CD4-positive, alpha-beta T cell treated with Interleukin-2 at 100 ng/mL for 4 hours (primary cell): ENCODE measurements around the gene SMYD3.
"Not testable (repeated sequence)": the region's sequence is repeated elsewhere in the genome, so short reads cannot be mapped to it uniquely, and the experiment has no call there.

Source experiments
- DNase-seq: peaks from one replicate; pipeline ENCODE4 v3.0.0-alpha.2; 2020; ENCODE audit warnings: low spot score

SMYD3 gene

DNA sequence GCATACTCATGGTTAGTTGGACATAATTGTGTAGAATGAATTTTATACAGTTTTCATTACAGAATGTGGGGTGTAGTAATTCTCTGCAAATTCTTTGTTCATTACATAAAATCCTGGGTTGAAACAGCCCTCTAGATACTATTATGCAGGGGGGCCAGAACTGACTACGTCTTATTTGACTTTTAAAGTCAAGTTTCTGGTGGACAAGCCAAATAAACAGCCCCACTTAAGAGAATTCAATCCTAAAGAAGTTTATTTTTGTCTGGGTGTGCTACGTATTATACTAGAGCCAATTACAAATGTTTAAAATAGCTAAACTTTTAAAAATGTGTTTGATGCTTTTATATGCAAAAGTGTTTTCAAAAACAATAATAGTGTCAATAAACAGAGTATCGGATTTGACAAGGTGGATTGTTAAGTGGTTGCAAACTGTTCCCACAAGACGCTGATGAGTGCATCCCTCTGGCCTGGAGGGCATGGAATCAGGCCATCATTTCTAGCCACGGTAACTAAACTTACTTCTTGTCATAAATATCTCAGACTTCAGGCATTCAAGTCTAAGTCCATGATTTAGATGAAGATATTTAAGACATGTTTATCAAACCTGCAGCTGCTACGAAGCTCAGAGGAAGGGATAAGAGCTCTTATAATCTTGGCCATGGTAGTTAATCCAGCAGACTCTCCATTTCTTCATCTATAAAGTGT lies 706.0 kb downstream of the SMYD3 start:
- DNase-seq = no peak

DNA sequence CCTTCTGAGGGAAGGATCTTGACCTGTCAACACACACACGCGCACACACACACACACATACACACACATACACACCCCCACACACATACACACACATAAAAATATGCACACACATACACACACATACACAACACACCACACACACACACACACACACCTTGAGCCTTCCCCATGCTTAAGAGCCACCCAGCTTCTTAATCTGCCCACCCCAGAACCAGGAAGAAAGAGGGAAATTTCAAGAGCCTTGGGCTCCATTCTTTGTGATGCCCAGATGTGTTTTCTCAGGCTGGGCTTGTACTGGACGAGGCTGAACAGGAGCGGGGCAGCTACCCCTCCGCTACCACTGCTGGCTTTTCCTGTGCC lies 708.7 kb downstream of the SMYD3 start:
- DNase-seq = no peak

DNA sequence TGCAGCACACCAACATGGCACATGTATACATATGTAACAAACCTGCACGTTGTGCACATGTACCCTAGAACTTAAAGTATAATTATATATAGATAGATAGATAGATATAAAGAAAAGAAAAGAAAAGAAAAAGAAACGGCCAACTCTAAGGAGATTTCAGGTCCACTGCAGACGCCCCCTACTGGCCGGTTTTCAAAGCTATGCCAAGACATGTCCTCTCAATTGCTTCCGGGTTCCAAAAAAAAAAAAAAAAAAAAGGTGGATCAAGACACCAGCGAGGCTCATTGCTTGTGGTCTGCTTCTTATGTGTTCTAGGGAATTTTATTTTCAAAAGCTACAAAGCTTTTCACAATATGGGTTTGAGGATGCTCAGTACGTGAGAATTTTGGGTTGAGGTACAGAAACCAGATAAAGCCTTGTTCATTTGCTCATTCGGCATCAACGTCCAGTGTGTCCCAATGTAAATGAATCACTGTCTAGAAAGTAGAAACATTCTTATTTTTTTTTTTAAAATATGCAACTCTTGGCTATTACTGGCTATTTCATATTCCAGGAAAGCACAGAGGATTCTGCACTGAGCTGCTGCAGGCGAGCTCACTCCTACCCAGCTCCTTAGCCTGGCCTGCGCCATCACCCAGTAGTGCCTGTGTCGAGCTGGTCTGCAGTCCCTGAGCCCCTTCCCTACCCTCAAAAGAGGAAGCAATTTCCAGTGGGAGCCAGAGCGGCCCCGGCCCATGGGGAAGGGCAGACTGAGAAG lies 709.3 kb downstream of the SMYD3 start:
- no peak for DNase-seq

DNA sequence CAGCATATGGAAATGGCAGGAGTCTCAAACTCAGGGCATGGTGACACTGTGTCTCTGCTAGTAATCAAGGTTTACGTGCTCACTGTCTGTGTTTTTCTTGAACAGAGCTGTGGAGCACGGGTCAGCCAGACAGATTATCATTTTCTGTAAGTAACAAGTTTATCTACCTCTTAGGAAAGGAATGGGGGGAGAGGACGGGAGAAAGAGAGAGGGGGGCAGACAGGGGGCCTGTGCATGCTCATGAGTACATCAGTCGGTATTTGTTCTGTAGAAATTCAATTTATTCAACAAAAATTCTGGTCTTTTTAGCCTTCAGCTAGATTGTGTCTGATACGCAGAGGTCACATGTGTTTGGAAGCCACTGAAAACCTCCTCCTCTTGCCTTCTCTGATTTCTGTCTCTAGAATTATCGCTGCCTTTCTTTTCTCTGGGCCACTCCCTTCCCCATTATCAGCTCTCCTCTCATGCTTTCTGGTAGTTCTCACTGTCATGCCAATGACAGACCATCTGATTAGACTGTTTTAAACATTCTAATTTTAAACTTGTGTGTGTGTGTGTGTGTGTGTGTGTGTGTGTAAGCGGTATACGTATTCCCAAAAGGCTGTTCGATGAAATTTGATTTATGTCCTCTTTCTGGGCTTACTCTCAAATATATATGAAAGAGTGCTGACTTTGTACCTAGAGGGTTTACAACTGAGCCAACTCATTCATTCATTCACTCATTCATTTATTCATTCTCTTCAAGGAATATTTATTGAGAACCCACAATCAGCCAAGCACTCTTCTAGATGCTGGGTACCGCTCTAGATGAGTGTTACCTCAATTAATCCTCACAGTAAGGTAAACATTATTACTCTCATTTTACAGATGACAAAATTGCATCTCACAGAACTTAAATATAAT lies 715.4 kb downstream of the SMYD3 start:
- DNase-seq = no peak

DNA sequence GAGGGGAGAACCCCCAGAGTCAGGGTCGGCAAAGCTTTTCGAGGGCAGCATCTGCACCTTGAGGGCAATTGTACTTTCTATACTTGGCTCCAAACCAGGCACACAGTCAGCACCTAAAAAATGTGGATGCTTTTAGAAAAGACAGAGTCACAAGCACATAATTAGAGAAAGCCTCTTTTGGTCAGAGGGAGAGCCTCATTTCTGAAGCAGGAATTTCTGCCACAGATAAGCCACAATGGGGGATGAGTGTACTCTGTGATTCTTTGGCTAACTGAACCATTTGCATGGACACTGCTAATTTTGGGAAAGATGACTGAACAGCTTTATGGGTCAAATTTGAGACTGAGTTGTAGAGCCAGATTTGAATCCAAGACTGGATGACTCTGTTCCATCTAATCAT lies 716.6 kb downstream of the SMYD3 start:
- no peak for DNase-seq

DNA sequence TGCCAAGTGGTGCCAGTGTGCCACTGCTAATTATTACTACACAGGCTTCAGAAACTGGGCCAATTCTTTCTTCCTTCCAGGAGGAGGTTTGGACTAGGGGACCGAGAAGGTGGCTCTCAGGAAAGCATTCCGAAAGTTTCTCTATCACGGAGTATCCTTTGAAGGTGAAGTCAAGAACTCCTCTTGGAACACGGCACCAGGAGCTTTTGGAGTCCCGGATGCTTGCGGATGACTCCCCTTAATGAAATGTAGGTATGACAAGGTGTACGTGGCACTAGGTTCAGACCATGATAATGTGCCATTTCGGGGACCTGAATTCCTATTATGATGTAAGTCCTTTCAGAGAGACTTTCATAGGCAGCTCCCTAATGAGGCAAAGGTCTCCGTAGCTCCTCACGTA lies 718.2 kb downstream of the SMYD3 start:
- no peak for DNase-seq

DNA sequence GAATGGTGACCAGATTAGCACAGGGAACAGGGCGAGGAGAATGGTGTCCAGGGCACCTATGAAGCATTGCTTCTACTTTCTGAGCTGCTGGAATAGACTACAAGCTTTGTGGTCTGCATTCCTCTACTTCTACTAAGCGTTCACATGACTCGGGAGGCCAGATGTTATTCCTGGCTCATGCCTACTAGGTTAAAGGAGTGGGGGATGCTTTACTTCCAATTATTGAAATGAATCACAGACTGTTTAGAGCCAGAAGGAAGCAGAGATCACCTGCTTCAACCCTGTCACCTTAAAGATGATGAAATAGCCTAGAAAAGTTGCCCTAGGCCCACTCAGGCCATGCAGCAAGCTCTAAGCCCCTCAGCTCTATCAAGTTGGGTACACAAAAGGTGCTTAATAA lies 718.8 kb downstream of the SMYD3 start:
- no peak for DNase-seq

DNA sequence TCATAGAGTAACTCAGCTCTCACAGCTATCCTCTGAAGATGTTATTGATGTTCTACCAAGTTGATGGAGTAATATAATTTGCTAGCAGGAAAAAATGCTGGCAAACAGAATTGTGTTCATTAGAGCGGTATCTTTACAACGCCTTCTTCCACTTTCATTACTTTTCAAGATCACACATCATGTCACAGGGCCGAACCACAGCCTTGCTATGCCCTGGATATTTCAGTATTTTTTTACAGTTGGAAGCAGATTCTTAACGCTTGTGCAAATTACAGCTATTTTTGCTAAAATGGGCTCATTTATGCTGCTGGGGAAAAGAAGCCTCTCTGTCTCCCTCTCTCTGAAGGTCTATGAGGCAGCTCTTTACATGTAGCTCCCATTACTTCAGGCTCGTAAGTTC lies 720.1 kb downstream of the SMYD3 start:
- DNase-seq = no peak

DNA sequence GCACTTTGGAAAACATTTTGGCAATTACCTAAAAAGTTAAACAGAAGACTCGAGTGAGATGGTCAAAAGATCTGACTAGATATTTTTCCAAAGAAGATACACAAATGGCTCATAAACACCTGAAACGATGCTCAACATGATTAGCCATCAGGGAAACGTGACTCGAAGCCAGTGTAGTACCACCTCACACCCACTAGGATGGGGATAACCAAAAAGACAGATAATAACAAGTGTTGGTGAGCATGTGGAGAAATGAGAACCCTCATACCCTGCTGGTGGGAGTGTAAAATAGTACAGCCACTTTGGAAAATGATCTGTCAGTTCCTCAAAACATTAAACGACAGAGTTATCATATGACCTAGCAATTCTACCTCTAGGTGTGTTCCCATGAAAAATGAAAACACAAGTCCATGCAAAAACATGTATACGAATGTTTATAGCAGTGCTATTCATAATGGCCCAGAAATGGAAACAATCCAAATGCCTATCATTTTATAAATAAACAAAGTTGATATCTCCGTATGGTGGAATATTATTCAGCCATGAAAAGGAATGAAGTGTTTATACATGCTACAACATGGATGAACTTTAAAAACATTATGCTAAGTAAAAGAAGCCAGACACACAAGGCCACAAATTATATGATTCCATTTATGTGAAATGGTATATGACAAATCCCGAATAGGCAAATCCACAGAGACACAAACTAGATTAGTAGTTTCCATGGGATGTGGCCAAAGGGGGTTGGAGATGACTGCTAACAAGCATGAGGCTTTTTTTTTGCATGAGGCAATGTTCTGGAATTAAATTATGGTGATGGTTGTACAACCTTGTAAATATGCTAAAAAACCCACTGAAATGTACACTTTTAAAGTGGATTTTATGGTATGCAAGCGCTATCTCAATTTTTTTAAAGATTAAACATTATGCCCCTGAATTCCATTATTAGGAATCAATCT lies 727.0 kb downstream of the SMYD3 start:
- DNase-seq = no peak

DNA sequence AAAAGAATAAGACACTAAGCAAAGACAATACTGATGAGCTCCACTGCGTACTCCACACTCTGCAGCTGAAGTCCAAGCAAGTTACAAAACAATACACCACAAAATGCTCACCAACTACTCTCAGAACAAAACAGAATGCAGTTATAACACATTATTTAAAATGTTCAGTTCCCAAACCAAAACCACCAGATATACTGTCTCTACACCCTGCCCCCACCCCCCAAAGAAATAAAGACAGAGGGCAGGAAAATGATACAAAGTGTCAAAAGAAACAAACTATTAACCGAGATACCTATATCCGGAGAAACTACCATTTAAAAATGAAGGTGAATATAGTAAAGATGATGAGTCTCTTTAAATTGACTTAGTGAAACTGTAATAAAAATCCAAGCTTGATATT lies 729.3 kb downstream of the SMYD3 start:
- no peak for DNase-seq

DNA sequence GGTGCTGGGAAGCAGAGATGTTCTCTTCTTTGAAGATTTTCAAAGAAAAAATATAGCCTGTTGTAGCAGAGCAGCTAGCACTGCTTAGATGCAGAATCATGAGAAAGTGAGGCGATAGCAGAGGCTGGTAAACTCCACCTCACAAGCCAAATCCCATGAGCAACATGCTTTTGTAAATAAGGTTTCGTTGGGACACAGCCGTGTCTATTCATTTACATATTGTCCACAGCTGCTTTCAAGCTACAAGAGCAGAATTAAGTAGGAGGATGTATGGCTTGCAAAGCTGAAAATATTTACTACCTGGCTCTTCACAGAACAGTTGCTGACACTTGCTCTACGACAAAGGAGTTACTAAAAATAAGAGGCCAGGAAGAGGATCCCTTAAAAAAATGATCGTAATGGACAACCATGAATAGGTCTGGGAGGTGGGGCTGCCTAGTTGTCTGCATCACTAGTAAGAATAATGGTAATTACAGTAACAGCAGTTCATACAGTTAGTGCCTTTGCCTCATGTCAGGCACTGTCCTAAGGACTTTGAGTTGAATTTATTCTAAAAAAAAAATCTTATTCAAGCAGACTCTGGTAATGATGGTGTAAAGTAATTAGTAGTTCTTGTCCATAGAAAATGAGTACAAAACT lies 730.3 kb downstream of the SMYD3 start:
- no peak for DNase-seq

DNA sequence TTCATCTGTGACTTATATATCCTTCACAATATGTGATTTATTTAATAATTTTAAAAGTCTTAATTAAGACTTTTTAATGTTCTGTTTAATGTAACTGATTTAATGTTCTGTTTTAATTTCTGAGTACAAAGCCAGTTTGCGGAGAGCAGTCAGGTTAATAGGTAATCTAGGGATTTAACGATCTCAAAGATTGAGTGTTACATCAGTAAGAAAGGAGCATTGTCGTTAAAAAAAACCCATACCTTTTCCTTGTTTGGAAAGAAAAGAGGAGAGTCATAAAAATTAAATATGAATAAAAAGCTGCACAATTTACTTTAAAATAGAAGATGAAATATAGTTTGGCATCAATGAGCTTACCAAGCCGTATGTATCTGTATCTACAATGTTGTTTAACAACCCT lies 730.9 kb downstream of the SMYD3 start:
- no peak for DNase-seq

DNA sequence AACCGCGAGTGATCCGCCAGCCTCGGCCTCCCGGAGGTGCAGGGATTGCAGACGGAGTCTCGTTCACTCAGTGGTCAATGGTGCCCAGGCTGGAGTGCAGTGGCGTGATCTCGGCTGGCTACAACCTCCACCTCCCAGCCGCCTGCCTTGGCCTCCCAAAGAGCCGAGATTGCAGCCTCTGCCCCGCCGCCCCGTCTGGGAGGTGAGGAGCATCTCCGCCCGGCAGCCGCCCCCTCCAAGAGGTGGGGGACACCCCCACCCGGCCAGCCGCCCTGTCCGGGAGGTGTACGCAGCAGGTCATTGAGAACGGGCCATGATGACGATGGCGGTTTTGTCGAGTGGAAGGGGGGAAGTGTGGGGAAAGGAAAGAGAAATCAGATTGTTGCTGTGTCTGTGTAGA lies 732.1 kb downstream of the SMYD3 start:
- DNase-seq = not testable (repeated sequence)

DNA sequence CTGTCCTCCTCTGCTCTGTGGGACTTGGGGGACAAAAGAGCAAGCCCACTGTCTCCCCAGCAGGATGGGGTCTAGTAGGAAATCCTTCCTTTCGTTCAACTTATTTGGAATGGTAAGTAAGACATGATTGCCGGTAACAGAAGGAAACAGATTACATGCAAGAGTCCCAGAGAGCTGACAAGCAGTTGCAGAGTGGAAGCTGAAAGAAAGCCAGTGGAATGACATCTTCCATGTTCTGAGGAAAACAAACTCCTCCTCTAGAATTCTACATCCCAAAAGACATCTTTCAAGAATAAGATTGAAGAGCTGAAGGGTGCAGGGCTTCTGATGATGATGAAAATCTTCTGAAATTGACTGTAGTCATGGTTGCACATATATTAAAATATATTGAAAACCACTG lies 732.9 kb downstream of the SMYD3 start:
- no peak for DNase-seq

DNA sequence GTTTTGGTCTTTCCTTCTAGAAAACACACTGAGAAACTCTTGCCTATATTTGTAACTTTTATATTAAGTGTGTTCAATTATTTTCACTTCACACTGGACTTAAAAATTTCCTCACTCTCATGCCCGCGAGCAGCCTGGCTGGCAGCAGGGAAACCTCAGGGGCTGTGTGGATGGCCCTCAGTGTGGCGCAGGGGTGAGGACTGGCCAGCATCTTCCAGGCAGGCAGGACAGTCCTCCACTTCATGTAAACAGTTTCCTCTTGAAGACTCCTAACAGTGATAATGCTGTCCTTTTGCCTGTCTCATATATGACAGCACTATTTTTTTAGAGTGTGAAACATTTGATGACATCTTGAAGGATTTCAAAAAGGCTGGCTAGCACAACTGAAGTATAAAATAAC lies 733.7 kb downstream of the SMYD3 start:
- no peak for DNase-seq

DNA sequence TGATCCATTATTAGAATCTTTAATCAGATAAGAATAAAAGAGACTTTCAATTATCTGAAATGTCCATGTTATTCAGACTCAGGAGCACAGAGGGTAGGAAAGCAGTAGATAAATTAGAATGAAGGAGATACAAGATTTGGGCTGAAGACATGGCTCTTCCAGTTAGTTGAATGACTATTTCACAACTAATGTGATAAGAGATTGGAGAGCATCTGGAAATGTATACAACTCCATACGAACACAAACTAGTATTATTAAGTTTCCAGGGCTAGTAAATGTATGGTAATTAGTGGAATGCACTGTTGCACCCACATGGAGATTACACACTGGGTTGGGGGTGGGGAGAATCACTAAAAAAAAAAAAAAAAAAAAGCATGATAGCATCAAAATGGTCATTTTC lies 734.3 kb downstream of the SMYD3 start:
- DNase-seq = no peak

DNA sequence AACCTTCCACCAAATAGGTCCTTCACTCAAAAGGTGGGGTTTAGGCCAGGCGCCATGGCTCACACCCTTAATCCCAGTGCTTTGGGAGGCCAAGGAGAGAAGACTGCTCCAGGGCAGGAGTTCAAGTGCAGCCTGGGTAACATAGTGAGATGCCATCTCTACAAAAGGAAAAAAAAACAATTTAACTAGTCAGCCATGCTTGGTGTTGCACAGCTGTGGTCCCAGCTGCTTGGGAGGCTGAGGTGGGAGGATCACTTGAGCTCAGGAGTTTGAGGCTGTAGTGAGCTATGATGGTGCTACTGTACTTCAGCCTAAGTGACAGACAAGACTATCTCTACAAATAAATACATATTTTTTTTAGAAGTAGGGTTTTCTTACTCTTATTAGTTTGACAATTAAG lies 734.8 kb downstream of the SMYD3 start:
- no peak for DNase-seq

DNA sequence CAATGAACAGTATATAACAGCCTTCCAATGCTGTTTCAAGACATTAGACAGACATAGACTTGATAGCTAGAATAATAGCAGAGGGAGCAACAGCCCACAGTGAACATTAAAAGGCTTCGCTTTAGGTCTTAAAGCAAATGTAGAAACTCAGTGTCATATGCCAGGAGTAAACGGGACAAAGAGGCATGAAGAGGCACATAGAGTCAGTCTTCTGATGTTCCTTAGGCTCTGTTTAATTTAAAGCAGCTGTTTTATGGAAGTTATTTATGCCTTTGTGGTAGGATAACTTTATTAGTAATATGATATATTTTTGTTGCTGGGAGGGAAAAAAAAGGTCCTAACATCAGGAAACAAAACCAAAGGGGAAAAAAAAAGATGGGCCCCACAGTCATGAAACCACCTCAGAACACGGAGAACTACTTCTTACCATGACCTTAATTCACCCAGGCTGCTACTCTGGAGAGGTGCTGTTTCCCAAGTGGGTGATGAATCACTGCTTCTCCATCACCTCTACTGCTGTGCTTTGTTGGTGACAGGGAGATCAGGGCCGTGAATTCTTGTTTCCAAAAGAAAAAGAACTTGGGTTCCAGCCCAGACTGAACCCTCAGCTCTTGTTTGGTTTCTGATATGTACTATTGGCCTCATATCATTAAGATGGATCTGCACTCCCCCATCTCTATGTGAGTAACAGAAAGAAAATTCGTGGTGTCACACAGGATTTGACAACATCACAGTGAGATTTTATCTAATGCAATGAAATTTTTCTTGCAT lies 735.4 kb downstream of the SMYD3 start:
- DNase-seq = no peak

DNA sequence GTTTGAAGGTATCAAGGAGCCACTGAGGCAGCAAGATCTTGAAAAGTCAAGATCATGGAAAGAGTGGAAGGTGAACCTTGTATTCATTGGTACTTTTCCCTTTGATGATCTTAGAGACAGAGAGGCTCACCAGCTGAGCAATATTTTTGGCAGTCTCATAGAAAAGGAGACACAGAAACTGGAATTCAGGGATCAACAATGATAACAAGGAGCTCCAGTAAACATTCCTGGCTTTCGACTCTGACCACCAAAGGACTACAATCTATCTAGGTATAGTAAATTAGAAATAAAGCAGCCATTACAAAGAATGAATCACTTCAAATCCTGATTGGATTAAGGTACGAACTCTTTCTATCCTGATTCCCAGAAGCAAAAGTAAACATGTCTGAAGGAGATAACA lies 736.9 kb downstream of the SMYD3 start:
- DNase-seq = no peak

DNA sequence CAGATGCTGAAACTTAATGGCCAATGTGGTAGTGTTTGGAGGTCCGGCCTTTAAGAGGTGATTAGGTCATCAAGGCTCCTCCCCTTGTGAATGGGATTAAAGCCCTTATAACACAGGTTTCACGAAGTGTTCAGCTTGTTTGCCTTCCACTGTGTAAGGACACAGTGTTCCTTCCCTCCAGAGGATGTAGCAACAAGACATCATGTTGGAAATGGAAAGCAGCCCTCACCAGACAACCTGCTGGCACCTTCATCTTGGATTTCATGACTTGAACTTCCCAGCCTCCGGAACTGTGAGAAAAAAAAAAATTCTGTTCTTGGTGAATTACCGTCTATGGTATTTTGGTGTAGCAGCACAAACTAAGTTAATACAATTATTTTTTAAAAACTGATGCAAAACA lies 738.5 kb downstream of the SMYD3 start:
- no peak for DNase-seq
